Brain microvascular endothelial cell (primary cell): ENCODE data around the gene CYFIP2.

Experiments
- DNase-seq: peaks from one replicate; pipeline ENCODE4 v3.0.0-alpha.2; 2020
- H3K27ac ChIP-seq: fragments of 250-450 bp; sonication (Bioruptor Pico); 2 replicates; pipeline ENCODE4 v1.5.1; 2020; ENCODE audit warnings: mild to moderate bottlenecking, moderate library complexity
- H3K27me3 ChIP-seq: fragments of 250-450 bp; sonication (Bioruptor Pico); replicated peaks from 2 replicates; pipeline ENCODE4 v1.5.1; 2020; ENCODE audit warnings: mild to moderate bottlenecking
- H3K36me3 ChIP-seq: fragments of 250-450 bp; sonication (Bioruptor Pico); replicated peaks from 2 replicates; pipeline ENCODE4 v1.5.1; 2020; ENCODE audit warnings: mild to moderate bottlenecking
- H3K4me3 ChIP-seq: 2 replicates; pipeline ENCODE4 v1.5.1; 2011; ENCODE audit warnings: low read depth, mild to moderate bottlenecking, control low read depth, low read length, moderate library complexity
- CTCF ChIP-seq: IDR thresholded peaks from 2 replicates; pipeline ENCODE4 v1.5.1; 2011; ENCODE audit warnings: low read depth, mild to moderate bottlenecking, moderate library complexity, low read length, control low read depth, inconsistent platforms; ENCODE audit errors: missing control alignments
- in situ Hi-C: cut with HindIII; loops from 2 replicates; pipeline ENCODE4 v1.10.0; 2017; ENCODE audit warnings: low sequenced_read_pairs, low pct_ligation_motif_present

CYFIP2 gene

DNA sequence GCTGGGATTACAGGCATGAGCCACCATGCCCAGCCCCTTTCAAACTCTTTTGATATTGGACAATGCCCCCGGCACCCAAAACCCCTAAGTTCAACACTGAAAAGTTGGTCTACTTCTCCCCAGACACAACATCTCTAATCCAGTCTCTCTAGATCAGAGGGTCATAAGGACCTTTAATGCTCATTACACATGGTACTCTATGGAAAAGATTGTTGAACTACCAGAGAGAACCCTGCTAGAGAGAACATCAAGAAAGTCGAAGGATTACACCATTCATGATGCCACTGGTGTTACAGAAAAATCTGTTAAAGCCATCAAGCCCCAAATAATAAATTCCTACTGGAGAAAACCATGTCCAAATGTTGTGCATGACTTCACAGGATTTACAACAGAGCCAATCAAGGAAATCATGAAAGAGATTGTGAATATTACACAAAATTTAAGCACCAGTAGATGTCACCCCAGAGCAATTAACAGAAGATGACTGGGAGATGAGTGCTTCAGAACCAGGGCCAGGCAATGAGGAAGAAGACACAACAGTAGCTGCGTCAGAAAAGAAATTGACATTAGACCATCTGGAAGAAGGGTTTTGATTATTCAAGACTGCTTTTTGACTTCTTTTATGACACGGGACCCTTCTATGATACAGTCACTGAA, 165.7 kb downstream of the CYFIP2 start:
- in situ Hi-C loops: no loop called here
- TF ChIP-seq CTCF: peak; percentile 50
- Histone ChIP-seq H3K4me3 (no peak overlapping the region), H3K27me3 (no peaks in the 10 kb centered on the region), H3K27ac (no peak overlapping the region), H3K36me3 (no peaks in the 10 kb centered on the region)
- peak; percentile 61 for DNase-seq

GRCh38 chr5:157434096-157434495, 168.2 kb downstream of the CYFIP2 start:
- DNase-seq: no peak
- H3K27me3 ChIP-seq: no peaks in the 10 kb centered on the region
- no peak overlapping the region for H3K27ac ChIP-seq
- no peak for TF ChIP-seq CTCF
- in situ Hi-C loops: no loop called here
- H3K36me3 ChIP-seq: no peaks in the 10 kb centered on the region
- H3K4me3 ChIP-seq: no peak overlapping the region

- no peak for DNase-seq
- no peak overlapping the region for H3K27ac ChIP-seq
- in situ Hi-C loops: no loop called here
- no peak overlapping the region for H3K4me3 ChIP-seq
- no peak for TF ChIP-seq CTCF
- H3K36me3 ChIP-seq: no peaks in the 10 kb centered on the region
- no peaks in the 10 kb centered on the region for H3K27me3 ChIP-seq
Measured at GRCh38 chr5:157443041-157443549, 177.2 kb downstream of the CYFIP2 start.

DNA sequence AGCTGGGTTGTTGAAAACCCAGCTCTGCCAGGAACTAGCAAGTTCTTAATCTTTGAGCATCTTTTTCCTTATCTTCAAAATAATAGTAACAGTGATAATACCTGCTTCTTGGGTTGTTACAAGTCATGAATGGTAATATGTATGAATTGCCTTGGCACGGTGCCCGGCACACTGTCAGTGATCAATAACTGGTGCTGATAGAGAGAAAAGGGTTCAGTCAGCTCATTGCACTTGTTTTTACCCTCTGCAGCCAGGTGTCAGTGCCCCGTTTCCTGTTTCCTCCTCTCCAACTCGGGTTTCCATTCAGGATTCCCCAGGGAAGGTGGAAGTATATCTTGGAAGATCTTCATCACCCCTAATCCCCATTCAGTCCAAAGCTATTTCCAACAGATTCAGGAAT, 178.3 kb downstream of the CYFIP2 start:
- Histone ChIP-seq H3K36me3 (no peaks in the 10 kb centered on the region), H3K27ac (no peak overlapping the region), H3K4me3 (no peak overlapping the region), H3K27me3 (no peaks in the 10 kb centered on the region)
- DNase-seq: no peak
- in situ Hi-C loops: no loop called here
- no peak for TF ChIP-seq CTCF
